ENCODE measurements around the gene BANF2.
"Not testable (repeated sequence)": the region's sequence is repeated elsewhere in the genome, so short reads cannot be mapped to it uniquely, and the experiment has no call there.

BANF2 gene

DNA sequence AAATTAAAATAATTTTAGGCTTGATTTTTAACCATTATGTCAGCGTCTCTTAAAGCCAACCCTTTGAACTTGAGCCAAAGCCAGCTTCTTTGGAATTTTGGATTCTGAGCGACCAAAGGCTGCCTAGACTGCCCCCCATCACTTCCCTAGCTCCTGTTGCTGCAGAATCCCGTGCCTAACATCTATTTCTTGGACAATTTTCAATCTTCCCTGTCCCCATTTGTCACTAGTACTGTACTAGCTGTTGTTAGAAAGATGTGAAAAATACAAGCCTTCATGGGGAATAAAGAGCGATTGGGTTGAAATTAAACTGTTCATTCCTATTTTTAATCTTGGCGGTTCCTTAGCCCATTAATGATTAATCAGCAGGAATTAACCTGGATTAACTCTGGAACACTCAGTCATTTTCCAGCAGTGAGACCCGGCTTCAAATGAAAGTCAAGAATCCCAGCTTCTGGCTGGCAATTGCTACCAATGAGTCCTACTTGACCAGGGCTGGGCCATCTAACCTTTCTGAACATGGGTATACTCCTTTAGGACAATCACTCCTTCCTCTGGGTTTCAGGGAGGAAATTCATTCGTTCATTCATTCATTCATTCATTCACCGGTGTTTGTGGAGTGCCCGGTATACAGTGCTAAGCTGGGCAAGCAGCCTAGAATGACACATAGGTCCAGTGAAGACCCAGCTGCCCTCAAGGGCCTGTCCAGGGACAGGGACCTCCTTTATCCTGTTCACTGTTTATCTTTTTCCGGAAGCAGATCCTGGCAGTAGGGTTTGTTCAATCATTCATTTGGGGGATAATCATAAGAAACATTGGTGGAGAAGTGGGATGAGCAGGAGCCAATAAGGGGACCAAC is 16.3 kb upstream of the BANF2 start:
- DNase-seq: no peak

DNA sequence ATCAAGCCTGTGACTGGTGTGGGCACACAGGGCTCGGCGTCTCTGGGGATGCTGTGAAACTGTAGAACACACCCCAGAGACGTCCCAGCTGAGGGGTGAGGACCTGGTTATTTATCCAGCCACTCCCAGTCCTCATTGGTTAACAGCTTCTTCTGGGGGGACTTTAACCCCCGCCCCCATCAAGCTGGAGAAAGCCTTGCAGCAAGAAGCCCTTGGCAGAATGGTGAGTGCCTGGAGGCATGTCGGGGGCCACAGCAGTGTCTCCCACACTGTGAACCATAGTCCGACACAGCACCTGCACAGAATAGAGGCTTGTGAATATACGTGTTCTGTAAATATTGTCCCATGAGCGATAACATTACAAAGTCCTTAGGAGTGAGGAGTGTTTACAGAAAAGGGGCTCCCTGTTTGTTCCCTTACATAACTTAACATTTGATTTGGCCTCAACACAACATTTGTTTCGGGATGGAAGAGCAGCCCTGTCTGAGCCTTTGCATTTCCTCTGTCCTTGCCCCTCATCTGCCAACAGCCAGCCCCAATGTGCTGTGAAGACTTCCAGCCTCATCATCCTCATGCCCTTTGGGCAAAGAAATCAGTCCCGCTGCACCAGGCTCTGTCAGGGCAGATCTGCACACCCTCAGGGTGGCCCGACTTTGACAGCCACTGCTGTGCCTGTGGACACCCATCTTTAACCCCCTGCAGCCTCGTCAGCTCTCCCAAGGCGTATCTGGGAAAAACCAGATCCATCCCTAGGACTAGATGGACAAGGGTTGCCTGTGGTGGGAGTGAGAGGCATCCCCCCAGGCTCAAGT is 15.5 kb upstream of the BANF2 start:
- no peak for DNase-seq

DNA sequence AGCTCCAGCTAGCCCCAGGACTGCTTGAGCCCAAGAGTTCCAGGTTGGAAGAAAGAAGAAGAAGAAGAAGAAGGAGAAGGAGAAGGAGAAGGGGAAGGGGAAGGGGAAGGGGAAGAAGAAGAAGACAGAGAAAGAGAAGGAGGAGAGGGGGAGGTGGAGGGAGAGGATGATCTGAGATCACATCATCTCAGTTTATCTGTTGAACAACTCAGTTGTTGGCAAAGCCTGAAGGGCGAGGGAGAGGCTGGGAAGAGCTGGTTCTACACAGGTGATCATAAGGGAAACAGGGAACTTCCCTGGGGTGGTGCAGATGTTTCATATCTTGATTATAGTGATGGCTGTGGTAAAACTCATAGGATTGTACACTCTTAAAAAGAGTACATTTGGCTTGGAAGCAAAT is 14.6 kb upstream of the BANF2 start:
- no peak for DNase-seq

DNA sequence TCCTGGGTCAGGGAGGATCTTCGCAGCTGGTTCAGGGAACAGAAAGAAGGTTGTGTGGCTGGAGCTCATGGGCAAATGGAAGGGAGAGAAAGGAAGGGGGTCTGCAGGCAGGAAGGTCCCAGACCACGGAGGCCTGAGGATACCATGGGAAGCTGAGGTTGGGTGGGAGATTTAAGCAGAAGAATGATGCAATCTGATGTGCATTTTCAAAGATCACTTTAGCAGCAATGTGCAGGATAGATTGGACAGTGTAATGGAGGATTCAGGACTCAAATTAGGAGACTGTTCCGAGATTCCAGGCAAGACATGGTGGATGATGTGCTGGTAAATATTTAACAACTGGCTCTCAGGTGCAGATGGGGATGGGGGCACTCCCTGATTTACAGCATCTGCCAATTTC is 12.0 kb upstream of the BANF2 start:
- DNase-seq: no peak

DNA sequence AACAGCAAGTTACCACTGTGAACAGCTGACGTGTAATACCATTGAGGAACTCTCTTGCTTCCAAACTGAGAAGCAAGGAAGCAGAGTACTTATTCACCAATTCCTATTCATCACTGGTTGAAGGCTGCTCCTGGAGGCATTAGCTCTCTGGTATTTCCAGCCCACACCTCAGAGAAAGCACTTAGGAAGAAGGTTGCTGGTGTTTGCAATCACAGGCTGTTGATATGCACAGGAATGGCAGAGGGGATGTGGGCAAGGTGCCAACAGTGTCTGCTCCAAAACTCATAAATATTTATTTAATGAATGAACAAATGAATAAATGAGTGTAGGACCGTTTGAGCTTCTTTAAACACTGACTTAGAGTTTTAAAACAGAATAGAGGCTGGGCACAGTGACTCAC is 10.8 kb upstream of the BANF2 start:
- no peak for DNase-seq

DNA sequence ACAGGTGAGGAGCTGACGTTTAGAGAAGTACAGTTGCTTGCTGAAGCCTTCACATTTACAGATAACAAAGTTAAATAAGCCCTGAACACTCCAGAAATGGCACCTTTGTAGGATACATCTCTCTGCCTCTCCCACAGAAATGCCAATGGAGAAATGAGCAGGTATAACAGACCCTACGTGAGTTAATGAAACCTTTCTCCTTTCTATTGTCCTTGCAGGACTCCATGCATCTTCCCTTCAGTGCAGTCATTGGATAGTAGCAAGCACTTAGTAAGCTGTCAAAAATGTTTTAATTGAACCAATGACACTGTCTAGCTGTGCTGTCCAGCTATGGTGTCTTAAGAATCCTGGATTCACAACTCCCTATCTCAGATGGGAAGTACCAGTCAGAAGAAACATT is 9.6 kb upstream of the BANF2 start:
- no peak for DNase-seq

DNA sequence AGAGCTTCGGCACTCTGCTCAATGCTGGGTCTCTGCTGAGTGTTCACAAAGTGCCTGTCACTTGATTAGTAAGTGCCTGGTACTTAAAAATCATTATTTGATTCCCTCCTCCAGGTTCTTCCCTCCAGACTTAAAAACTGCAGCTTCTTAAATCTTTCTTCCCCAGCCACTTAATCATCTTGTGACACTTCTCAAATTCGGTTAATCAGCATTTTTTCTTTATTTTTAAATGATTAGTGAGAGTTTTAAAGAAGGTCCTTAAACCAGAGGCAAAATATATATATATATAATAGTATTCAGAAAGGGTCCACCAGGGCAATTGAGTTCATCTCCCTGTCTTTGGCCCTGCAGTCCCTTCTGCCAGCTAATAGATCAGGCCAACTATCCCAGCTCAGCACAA is 8.0 kb upstream of the BANF2 start:
- no peak for DNase-seq

DNA sequence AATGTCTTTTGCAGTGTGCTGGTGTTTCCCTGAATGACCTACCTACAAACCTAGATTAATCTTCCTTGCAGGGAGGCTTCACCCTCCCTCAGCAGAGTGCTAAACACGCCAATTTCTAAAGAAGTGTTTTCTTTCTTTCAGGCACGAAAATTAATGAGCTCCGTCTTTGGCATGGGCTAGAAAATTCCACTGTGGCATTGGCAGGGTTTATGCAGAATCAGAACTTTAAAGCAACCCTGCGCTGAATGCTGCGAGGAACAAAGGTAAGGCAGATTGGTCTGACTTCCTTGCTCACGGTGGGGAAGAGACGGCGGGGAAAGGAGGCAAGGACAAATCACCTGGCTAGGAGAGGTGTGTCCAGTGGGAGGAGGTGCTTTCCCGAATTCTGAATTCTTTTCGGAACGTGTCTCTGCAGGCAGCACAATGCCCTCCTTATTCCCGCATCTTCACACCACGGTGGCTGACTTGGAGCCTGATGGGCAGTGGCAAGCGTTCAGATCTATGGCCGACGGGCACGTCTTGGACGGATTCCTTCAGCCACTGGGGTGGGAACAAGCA is 6.2 kb upstream of the BANF2 start:
- DNase-seq: no peak

DNA sequence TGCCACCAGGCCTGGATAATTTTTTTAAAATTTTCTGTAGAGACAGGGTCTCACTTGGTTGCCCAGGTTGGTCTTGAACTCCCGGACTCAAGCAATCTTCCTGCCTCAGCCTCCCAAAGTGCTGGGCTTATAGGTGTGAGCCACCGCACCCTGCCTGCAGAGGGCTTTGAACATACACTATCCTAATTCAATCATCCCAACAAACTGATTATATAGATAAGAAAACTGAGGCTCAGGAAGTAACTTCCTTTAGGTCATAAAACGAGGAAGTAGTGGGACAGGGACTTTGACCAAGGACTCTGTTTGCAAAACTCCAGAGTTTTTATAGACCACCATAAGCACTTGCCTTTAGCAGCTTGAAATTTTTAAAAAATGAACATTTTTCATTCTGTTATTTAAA is 5.0 kb upstream of the BANF2 start:
- no peak for DNase-seq

DNA sequence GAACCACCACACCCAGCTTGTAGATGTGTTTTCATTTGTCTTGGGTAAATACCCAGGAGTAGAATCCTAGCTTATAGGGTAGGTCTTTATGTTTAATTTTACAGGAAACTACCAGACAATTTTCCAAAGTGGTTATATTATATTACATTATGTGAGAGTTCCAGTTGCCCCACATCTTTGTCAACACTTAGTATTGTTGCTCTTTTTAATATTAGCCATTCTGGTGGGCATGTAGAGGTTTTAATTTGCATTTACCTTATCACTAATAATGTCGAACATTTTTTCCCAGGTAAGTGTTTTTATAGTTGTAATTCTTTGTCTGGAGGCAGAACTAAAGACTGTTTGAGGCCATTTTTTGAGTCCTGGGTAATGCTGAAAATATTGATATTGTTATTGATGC is 3.5 kb upstream of the BANF2 start:
- no peak for DNase-seq

DNA sequence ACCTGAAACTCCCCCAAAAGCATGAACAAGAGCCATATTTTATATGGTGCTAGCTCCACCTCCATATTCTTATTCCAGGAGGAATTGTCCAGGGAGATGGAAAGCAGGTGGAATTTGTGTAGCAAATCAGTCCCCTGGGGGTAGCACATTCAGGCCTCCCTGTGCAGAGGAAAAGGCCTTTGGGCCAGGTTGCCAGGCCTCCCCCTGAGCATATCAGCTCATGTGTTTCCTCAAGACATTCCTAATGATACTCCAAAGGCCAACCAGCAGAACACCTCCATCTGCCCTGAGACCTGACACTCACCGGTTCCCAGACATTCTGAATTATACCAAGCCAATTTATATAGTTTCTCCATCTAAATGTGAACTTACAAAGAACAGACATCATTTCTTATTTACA is 2.6 kb upstream of the BANF2 start:
- DNase-seq: no peak

DNA sequence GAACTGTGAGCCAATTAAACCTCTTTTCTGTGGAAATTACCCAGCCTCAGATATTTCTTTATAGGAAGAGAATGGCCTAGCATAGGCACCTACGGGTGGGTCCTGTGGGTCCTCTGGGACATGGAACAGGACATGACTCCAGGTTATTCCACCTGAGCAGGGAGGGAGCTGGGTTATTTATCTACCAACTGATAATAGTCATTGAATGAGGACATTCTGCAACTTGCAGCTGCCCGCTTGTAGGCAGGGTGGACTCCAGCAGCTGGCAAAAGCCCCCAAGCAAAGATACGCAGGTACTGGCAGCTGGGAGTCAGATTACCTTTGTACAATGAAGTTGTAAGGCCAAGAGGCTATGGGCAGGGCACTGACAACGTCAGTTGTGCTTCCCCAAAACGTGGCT is 1.4 kb upstream of the BANF2 start:
- peak; percentile 50 to 67 for DNase-seq

DNA sequence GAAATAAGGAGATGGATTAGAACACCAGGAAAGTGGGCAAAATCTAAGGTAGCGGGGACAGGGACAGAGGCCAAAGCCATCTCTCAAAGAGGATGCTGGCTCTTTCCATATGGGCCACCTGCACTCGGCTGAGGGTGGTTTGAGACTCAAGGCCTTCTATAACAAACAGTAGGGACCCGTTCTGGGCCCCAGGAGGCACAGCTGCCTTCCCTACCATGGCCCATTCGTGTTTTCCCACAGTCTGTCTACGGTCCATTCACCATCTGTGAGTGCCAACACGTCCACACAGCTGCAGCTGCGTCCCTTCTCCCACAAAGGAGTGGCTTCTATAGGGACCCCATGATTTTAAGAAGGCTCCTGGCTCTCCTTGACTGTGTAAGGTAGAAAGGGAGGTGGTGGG is 871 bp downstream of the BANF2 start:
- no peak for DNase-seq

DNA sequence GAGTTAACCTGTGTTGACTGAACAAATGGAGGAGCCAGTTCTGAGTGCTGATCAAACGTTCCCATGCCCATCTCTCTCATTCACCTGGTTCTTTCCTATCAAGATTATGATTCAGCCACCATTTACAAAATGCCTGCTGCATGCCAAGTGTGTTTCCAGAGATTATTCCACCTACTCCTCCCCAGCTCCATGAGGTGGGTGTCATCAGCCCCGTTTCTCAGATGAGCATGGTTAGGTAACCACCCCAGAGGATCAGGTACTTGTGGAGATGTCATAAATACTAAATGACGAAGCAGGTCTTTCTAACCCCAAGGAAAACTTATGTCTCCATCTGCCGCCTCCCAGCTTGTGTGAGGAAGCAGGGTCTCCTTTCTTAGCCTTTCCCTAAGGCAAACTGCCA is 2.1 kb downstream of the BANF2 start:
- DNase-seq: no peak

DNA sequence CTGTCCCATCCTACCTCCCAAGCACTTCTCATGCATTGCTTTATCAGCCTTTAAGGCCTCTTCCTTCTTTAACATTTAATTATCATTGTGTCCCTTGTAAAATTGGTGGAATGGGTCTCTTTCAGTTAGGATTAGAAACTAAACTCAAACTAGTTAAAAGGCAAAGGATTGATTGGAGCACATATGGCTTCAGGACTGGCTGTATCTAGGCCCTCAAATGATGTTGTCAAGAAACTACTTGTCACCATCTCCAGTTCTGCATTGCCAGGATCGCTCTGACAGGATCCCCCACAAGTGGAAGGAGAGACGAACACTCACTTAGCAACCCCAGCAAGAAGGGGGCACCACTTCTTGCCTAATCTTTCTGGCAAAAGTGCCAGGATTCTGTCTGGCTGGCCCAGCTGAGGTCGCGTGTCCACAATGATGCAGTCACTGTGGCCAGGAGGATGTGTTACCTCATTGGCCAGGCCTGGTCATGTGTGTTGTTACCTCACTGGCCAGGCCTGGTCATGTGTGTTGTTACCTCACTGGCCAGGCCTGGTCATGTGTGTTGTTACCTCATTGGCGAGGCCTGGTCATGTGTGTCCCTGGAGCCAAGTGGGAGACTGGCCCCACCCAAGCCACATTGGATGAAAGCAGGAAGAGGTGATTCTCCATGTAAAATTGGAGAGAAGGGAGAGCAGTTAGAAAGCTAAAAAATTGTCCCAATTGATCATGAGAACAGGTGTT is 5.0 kb downstream of the BANF2 start:
- DNase-seq: no peak

DNA sequence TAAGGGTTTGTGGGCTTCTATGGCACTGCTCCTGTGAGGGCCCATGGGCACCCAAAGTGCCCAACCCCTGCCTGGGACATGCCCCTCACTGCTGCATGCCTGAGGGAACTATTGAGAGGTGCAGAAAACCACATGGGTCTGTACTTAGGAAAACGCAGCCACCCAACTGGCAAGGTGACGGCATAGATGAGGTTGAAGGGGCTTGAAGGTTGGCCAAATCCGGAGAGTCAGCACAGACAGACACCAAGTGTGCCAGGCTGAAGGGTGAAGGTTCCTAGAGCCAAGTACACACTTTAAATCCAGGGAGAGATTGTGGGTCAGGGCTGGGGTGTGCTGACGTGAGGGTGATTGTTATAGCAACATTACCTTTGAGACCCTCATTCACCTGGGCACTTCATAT is 6.2 kb downstream of the BANF2 start:
- no peak for DNase-seq

DNA sequence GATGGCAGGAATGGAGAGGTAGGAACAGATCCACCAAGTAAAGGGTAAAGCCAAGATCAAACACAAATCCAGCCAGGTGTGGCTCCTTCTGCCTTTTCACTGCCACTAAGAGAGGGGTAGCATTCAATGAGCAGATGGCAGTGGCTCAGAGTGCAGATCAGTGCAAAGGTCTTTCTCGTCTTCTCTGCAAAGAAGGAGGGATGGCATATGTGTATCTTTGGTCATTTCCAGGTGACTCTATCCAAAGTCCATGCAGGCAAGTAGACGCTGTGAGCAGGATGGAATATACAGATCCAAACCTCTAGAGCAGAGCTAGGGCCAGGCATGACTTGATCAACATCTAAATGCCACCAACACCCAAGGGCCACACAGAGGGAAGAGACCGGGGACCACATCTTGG is 6.9 kb downstream of the BANF2 start:
- no peak for DNase-seq

DNA sequence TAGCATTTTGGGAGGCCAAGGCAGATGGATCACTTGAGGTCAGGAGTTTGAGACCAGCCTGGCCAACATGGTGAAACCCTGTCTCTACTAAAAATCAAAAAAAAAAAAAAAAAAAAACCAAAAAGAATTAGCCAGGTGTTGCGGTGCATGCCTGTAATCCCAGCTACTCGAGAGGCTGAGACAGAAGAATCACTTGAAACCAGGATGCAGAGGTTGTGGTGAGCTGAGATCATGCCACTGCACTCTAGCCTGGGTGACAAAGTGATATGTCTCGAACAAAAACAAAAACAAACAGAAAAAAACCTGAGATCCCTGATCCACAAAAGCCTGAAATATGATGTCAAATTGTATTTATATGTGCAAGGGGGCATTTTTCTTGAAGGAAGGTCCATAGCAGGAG is 8.2 kb downstream of the BANF2 start:
- not testable (repeated sequence) for DNase-seq

DNA sequence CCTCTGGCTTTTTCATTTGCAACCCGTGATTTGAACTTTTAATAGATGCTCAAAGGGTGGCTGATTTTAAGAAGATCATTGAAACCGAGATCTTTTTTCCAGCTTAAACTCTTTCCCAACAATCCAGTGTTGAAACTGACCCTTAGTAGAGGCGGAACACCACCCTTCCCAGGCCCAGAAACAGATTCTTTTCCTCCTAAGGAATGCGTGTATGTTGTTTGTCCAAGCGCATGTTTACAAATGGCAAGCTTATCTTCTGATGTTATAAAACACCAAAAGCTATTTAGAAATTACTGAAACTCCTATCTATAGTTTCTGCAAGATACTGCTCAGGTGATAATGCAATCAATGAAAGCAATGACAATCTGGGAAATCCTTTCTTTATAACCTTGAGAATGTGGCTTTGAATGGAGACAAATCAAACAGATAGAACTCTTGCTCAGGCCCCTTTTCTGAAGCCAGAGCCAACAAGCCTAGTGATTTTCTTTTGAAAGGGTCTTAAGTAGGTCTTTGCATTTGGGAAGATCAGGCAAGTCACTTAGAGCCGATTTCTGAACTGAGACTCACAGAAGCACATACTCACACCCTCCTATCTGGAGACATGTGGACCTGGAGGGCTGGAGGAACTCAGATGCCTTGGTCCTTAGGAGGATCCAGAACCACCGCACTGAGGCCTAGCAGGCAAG is 9.1 kb downstream of the BANF2 start:
- no peak for DNase-seq

DNA sequence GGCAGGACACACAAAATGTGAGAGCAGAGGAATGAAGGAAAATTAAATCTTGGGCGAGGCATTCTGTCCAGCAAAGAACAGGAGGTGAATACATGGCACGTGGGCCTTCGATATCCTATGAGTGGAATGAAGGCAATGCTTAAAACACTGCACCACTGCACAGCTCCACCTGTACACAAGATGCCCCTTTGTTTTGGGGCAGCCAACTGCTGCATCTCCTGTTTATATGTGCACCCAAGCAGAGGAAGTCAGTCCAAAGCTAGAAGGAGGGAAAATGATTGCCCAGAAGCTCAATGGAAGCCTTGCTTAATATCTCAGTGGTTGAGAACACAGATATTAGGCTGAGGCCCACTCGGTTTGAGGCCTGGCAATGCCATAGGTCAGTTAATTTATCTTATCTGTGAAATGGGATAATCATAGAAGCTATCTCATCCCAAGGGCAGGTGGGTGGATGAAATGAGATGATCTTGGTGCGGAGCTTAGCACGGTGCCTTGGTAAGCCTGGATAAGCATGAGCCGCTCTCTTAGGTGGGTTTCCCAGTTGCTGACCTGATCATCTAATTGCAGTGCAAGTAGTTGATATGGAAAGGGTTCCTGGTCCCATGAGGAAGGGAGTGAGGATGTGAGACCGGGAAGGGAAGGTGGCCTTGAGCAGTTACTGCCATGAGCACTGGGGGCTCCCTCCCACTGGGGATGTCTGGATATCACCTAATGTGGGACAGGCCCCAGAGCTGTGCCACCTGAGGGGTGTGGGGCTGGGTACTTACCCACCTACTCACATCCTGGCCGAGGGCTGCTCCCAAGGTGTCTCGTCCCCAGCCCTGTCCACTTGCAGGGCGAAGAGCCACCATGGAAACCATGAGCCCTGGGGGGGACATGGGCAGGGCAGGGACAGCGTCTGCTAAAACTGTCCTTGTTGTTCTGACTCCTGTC is 9.9 kb downstream of the BANF2 start:
- no peak for DNase-seq

Data from SHP77 (cell line).